ENCODE measurements around the gene DPP8. TPM values are rescaled to one million over a fixed set of nuclear protein-coding genes. Genes with fewer than 3 reads are reported as not detected.

DPP8 gene
- total and polyA plus RNA-seq, 9 donors, result 13.7 to 36.5 (median 33.6) TPM

DNA sequence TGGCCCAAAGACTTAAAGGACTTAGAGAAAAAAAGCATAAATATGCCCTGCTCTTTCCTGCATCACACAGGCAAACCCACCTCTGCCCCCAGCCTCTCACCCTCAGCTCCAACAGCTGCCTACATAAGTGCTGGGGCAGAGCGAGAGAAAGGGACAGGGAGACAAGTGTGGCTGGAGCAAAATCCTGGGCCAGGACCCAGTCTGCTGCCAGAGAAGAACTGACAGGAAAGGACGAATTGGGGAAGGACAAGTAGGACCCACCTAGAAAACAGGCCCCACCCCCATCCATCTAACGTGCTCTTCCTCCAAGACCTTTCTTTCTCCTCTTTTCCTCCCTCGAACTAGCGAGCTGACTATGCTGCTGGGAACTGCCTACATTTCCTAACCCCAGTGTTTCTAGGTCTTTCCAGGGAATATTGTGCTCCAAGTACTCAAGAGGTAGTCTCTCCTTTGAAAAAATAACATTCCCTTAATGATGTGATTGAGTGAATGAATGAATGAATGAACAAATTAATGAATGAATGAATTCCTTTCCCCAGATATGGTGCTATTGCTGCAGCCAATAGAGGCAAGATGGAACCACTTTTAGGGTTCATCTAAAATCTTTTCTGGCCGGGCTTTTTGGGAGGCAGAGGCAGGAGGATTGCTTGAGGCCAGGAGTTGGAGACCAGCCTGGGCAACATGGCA is 113.2 kb downstream of the DPP8 start:
- peaks cover 7% of the 10 kb centered on the region for H3K4me1 ChIP-seq (ENCODE audit: insufficient read depth)
- no peaks in the 10 kb centered on the region for H3K27me3 ChIP-seq
- TF ChIP-seq CTCF (IDR thresholded peaks at IDR 0.05) (no peak), POLR2A (IDR thresholded peaks at IDR 0.05) (no peak), EP300 (IDR thresholded peaks at IDR 0.05) (no peak)
- H3K27ac ChIP-seq, result no peak overlapping the region
- intact Hi-C loops (cut with DNase I), result no loop called here
- no peaks in the 10 kb centered on the region for H3K9me3 ChIP-seq
- 83 to 89% (median 85%) methylated on average over 6 of the region's 6 CpGs for WGBS, 3 donors
- H3K36me3 ChIP-seq, result no peaks in the 10 kb centered on the region
- no peak for DNase-seq
- H3K4me3 ChIP-seq, result no peak overlapping the region

DNA sequence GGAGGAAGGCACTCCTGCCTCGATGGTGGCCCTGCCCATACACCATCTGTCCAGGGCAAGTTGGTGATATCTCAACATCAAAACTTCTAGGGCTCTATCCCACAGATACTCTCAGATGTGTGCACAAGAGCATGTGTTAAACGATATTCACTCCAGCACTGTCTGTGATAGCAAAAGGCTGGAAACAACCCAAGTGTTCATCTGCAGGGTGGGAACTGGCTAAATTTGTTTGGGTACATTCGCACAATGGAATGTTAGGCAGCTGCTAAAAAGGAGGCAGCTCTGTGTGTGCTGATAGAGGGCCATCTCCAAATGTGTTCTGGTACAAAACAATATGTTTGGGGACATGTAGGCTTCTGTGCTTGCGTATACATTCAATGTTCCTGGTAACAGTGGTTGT is 114.5 kb downstream of the DPP8 start:
- WGBS, 3 donors, result 32 to 52% (median 40%) methylated on average over 4 of the region's 4 CpGs
- no peak for DNase-seq
- H3K9me3 ChIP-seq, result no peaks in the 10 kb centered on the region
- no peaks in the 10 kb centered on the region for H3K36me3 ChIP-seq
- no peaks in the 10 kb centered on the region for H3K27me3 ChIP-seq
- TF ChIP-seq POLR2A (IDR thresholded peaks at IDR 0.05) (no peak), EP300 (IDR thresholded peaks at IDR 0.05) (no peak), CTCF (IDR thresholded peaks at IDR 0.05) (no peak)
- intact Hi-C loops (cut with DNase I), result no loop called here
- peaks cover 7% of the 10 kb centered on the region for H3K4me1 ChIP-seq (ENCODE audit: insufficient read depth)
- H3K27ac ChIP-seq, result no peak overlapping the region
- no peak overlapping the region for H3K4me3 ChIP-seq

- Histone ChIP-seq H3K4me1 (ENCODE audit: insufficient read depth) (peaks cover 7% of the 10 kb centered on the region), H3K36me3 (no peaks in the 10 kb centered on the region), H3K27me3 (no peaks in the 10 kb centered on the region), H3K9me3 (no peaks in the 10 kb centered on the region), H3K4me3 (no peak overlapping the region), H3K27ac (peak overlapping the region; percentile 39 to 82)
- no peak for TF ChIP-seq EP300 (IDR thresholded peaks at IDR 0.05)
- no peak for TF ChIP-seq POLR2A (IDR thresholded peaks at IDR 0.05)
- no peak for TF ChIP-seq CTCF (IDR thresholded peaks at IDR 0.05)
- DNase-seq, result no peak
- intact Hi-C loops (cut with DNase I), result no loop called here
- 75 to 79% (median 79%) methylated on average over 8 of the region's 8 CpGs for WGBS, 3 donors
Observed at GRCh38 chr15:65401611-65402240, 115.8 kb downstream of the DPP8 start.

DNA sequence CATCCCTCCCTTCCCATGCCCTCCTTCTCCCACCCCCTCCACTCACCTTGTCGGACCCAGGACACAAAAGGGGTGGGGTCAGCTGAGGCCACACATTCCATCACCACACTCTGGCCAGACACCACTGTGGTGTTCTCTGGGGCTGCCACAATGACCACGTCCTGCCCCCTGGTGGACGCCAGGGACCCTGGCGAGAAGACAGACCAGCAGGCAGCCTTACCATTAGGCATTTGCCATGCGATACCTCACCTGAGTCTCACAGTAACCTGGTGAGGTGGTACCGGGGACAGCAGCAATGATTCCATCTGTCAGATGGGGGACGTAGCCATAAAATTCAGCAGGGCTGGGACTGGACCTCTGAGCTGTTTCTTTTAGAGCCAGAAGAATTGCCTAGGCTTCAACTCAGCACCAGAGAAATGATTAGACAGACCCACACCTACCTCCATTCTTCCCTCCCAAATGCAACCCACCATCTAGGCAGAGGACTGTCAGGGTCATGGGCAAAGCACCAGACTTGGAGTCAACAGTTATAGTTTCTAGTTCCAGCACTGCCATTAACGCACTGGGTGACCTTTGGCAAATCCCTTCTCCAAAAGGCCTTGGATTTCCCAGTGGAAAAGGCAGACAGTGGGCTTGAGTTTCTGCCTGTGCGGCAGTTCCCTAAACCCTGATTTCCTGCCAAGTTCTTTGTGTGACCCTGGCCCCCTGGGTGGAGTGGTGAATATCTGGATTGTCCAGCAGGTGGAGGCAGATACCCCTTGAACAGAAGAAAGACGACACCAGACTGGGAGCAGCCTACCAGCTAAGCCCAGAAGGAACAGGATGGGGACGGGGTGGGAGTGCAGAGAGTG is 116.5 kb downstream of the DPP8 start:
- no peaks in the 10 kb centered on the region for H3K9me3 ChIP-seq
- 28 to 32% (median 29%) methylated on average over 11 of the region's 11 CpGs for WGBS, 3 donors
- peak; percentile 82 to 87 (median 84) for DNase-seq
- intact Hi-C loops (cut with DNase I), result no loop called here
- no peaks in the 10 kb centered on the region for H3K36me3 ChIP-seq
- peak overlapping the region; percentile 39 to 82 for H3K27ac ChIP-seq
- H3K4me1 ChIP-seq (ENCODE audit: insufficient read depth), result peaks cover 7% of the 10 kb centered on the region
- H3K27me3 ChIP-seq, result no peaks in the 10 kb centered on the region
- H3K4me3 ChIP-seq, result no peak overlapping the region
- TF ChIP-seq EP300 (IDR thresholded peaks at IDR 0.05) (no peak), CTCF (IDR thresholded peaks at IDR 0.05) (peak; percentile 12 to 78 (median 70))
